Right lobe of liver (tissue), 4 donors: ENCODE data around the gene ZNF771.

Source experiments
- CTCF ChIP-seq, 4 donors: fragments of 200-600 bp in 3 of 4; fragments of 450-650 bp in 1 of 4; IDR thresholded peaks; one replicate each; pipeline versions ENCODE4 v1.5.1 to v1.8.0; 2016 to 2022; ENCODE audit warnings: antibody characterized with exemption in 4 of 4, mild to moderate bottlenecking in 2 of 4
- POLR2A ChIP-seq: fragments of 450-650 bp; IDR thresholded peaks from one replicate; pipeline ENCODE4 v1.6.1; 2017; ENCODE audit warnings: antibody characterized with exemption, mild to moderate bottlenecking
- donor health status: DM: no; HTN: no; CAD: no.
- donor health status: DM: no; HTN: no; CAD: no.
- donor health status: DM: no; HTN: yes; CAD: no.

GRCh38 chr16:30445408-30446202 is 38.2 kb downstream of the ZNF771 start, which contains the start of gene SEPHS2:
- TF ChIP-seq CTCF (IDR thresholded peaks at IDR 0.05) (peak in 3 of 4 donors; percentile 17 to 24 (median 21)), POLR2A (peak; percentile 100)
